ENCODE results near the gene PIK3R5. TPM values are rescaled to one million over a fixed set of nuclear protein-coding genes. Genes with fewer than 3 reads are reported as not detected.

PIK3R5 gene
- polyA plus RNA-seq, 3 donors, result 32.1 to 127 (median 47.5) TPM

DNA sequence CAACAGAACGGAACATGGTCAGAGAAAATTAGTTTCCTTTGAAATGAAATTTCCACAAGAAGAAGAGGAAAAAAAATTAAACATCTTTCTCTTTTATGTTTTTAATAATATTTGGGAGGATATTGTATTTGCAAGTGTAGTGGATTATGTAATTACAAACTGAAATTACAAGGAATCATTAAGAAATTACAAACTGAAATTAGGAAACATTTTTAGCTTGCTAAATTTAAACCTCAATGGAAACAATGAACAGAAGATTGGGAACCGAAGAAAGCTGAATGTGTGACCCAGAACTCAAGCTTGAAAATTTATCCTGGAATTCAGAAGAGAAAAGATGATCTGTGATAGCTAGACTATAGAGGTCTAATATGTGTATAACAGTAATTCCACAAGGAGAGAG, 4.4 kb upstream of the PIK3R5 start:
- Mint-ChIP-seq H3K9me3 (peaks cover 0 to 2% (median 1%) of the 10 kb centered on the region in 7 donors), H3K27me3 (ENCODE audit: low read depth in 3 of 3) (peaks cover 0 to 2% (median 0%) of the 10 kb centered on the region in 3 donors), H3K36me3 (peaks cover 6 to 9% of the 10 kb centered on the region in 2 donors), H3K4me1 (peaks cover 51% of the 10 kb centered on the region), H3K4me3 (peak overlapping the region in 1 of 2 donors; percentile 69), H3K27ac (peak overlapping the region; percentile 81 to 90 (median 86))
- no peak overlapping the region for H3K9ac ChIP-seq (ENCODE audit: insufficient read depth, low read length, poor library complexity, severe bottlenecking)
- H3K4me3 ChIP-seq (replicated peaks in 1 of 3; ENCODE audit: low read depth in 2 of 3, low read length in 3 of 3), result no peak overlapping the region
- H2AFZ ChIP-seq (ENCODE audit: insufficient read depth, low read depth, low read length, poor library complexity, severe bottlenecking), result no peak overlapping the region
- peak in 1 of 3 donors; percentile 48 for DNase-seq
- H4K20me1 ChIP-seq (ENCODE audit: insufficient read depth, low read length), result peaks cover 5% of the 10 kb centered on the region
- no peaks in the 10 kb centered on the region for H3K9me3 ChIP-seq (replicated peaks in 1 of 2; ENCODE audit: control insufficient read depth in 1 of 2, insufficient read depth in 1 of 2, low read length in 2 of 2)
- peak overlapping the region in 1 of 2 donors; percentile 40 for H3K27ac ChIP-seq (ENCODE audit: low read depth in 1 of 2, low read length in 2 of 2)
- peaks cover 8% of the 10 kb centered on the region for H3K79me2 ChIP-seq (ENCODE audit: insufficient read depth, low read length)
- H3K27me3 ChIP-seq (ENCODE audit: control insufficient read depth in 2 of 2, insufficient read depth in 2 of 2, low read length in 2 of 2), result no peaks in the 10 kb centered on the region
- intact Hi-C loops (cut with micrococcal nuclease), result no loop called here
- peak overlapping the region; percentile 5 for H3K4me2 ChIP-seq (replicated peaks; ENCODE audit: extremely low read depth, low read length, poor library complexity, severe bottlenecking)
- no peak for TF ChIP-seq CTCF (IDR thresholded peaks at IDR 0.05)
- no peaks in the 10 kb centered on the region for H3K36me3 ChIP-seq (replicated peaks in 1 of 2; ENCODE audit: control insufficient read depth in 1 of 2, insufficient read depth in 2 of 2, low read length in 2 of 2)
- no CpG with 5 or more reads among the region's 2 CpGs for WGBS (ENCODE audit: insufficient coverage)
- H3K4me1 ChIP-seq (ENCODE audit: control insufficient read depth in 1 of 2, insufficient read depth in 2 of 2, low read length in 2 of 2), result peaks cover 40 to 54% of the 10 kb centered on the region in 2 donors

DNA sequence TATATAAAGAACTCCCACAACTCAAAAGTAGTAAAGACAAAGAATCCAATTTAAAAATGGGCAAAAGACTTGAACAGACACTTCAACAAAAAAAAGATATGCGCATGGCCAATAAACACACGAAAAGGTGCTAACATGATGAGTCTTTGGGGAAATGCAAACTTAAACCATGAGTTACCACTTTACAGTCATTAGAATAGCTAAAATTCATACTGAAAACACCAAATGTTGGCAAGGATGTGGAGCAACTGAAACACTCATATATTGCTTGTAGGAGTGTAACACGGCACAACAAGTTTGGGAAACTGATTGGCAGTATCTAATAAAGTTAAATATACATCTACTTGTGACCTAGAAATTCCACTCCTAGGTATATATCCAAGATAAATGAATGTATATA, 3.0 kb upstream of the PIK3R5 start:
- Histone ChIP-seq H3K4me3 (replicated peaks in 1 of 3; ENCODE audit: low read depth in 2 of 3, low read length in 3 of 3) (no peak overlapping the region), H3K27ac (ENCODE audit: low read depth in 1 of 2, low read length in 2 of 2) (peak overlapping the region in 1 of 2 donors; percentile 97), H3K27me3 (ENCODE audit: control insufficient read depth in 2 of 2, insufficient read depth in 2 of 2, low read length in 2 of 2) (no peaks in the 10 kb centered on the region), H3K4me1 (ENCODE audit: control insufficient read depth in 1 of 2, insufficient read depth in 2 of 2, low read length in 2 of 2) (peaks cover 53 to 68% of the 10 kb centered on the region in 2 donors), H4K20me1 (ENCODE audit: insufficient read depth, low read length) (peaks cover 19% of the 10 kb centered on the region), H2AFZ (ENCODE audit: insufficient read depth, low read depth, low read length, poor library complexity, severe bottlenecking) (no peak overlapping the region), H3K9ac (ENCODE audit: insufficient read depth, low read length, poor library complexity, severe bottlenecking) (no peak overlapping the region), H3K36me3 (replicated peaks in 1 of 2; ENCODE audit: control insufficient read depth in 1 of 2, insufficient read depth in 2 of 2, low read length in 2 of 2) (no peaks in the 10 kb centered on the region), H3K4me2 (replicated peaks; ENCODE audit: extremely low read depth, low read length, poor library complexity, severe bottlenecking) (no peak overlapping the region), H3K79me2 (ENCODE audit: insufficient read depth, low read length) (peaks cover 22% of the 10 kb centered on the region), H3K9me3 (replicated peaks in 1 of 2; ENCODE audit: control insufficient read depth in 1 of 2, insufficient read depth in 1 of 2, low read length in 2 of 2) (no peaks in the 10 kb centered on the region)
- peaks cover 10 to 20% of the 10 kb centered on the region in 2 donors for H3K36me3 Mint-ChIP-seq
- peaks cover 0 to 4% (median 1%) of the 10 kb centered on the region in 7 donors for H3K9me3 Mint-ChIP-seq
- intact Hi-C loops (cut with micrococcal nuclease), result no loop called here
- peaks cover 61% of the 10 kb centered on the region for H3K4me1 Mint-ChIP-seq
- peak overlapping the region in 6 of 7 donors; percentile 97 to 98 (median 98) for H3K27ac Mint-ChIP-seq
- H3K27me3 Mint-ChIP-seq (ENCODE audit: low read depth in 3 of 3), result peaks cover 0 to 2% (median 0%) of the 10 kb centered on the region in 3 donors
- peak overlapping the region in 1 of 2 donors; percentile 8 for H3K4me3 Mint-ChIP-seq
- 100% methylated on average over 1 of the region's 3 CpGs for WGBS (ENCODE audit: insufficient coverage)
- DNase-seq, result no peak
- TF ChIP-seq CTCF (IDR thresholded peaks at IDR 0.05), result no peak
